SK-N-SH treated with all-trans-retinoic acid at 6 μM for 48 hours (cell line): ENCODE data around the gene CYLD.

Experiments used
- ATAC-seq: fragments of 200-7000 bp; cut with Tn5 transposase; 3 replicates; pipeline ENCODE4 v1.9.1; 2020; ENCODE audit warnings: mild to moderate bottlenecking, moderate library complexity
- ARNTL ChIP-seq: fragments of 450-650 bp; formaldehyde crosslinking; IDR thresholded peaks from 2 replicates; pipeline ENCODE4 v1.5.0; 2020; ENCODE audit warnings: low read depth, mild to moderate bottlenecking, moderate library complexity, borderline replicate concordance
- CSRNP3 ChIP-seq: fragments of 250-450 bp; sonication (Bioruptor Pico); IDR thresholded peaks from 2 replicates; pipeline ENCODE4 v1.5.1; 2021; ENCODE audit warnings: mild to moderate bottlenecking, moderate library complexity
- PATZ1 ChIP-seq: fragments of 250-450 bp; sonication (Bioruptor Pico); IDR thresholded peaks from 2 replicates; pipeline ENCODE4 v1.8.0; 2020; ENCODE audit warnings: mild to moderate bottlenecking, moderate library complexity, borderline replicate concordance
- PPARA ChIP-seq: fragments of 250-450 bp; sonication (Bioruptor Pico); IDR thresholded peaks from 2 replicates; pipeline ENCODE4 v1.5.0; 2020; ENCODE audit warnings: mild to moderate bottlenecking, borderline replicate concordance
- RARB ChIP-seq: fragments of 250-450 bp; sonication (Bioruptor Pico); IDR thresholded peaks from 2 replicates; pipeline ENCODE4 v1.8.0; 2021; ENCODE audit warnings: mild to moderate bottlenecking, moderate library complexity
- SNAI2 ChIP-seq: fragments of 250-450 bp; sonication (Bioruptor Pico); IDR thresholded peaks from 2 replicates; pipeline ENCODE4 v1.5.0; 2020; ENCODE audit warnings: mild to moderate bottlenecking, moderate library complexity
- TCF4 ChIP-seq: fragments of 250-450 bp; sonication (Bioruptor Pico); IDR thresholded peaks from 2 replicates; pipeline ENCODE4 v1.8.0; 2021; ENCODE audit warnings: mild to moderate bottlenecking, moderate library complexity, borderline replicate concordance
- ZC3H10 ChIP-seq: fragments of 250-450 bp; sonication (Bioruptor Pico); IDR thresholded peaks from 2 replicates; pipeline ENCODE4 v1.5.1; 2021; ENCODE audit warnings: mild to moderate bottlenecking, moderate library complexity
- ZFP30 ChIP-seq: fragments of 450-650 bp; formaldehyde crosslinking; IDR thresholded peaks from 2 replicates; pipeline ENCODE4 v1.5.0; 2022; ENCODE audit warnings: mild to moderate bottlenecking, moderate library complexity
- ZNF565 ChIP-seq: fragments of 450-650 bp; formaldehyde crosslinking; conservative IDR thresholded peaks from 2 replicates; pipeline ENCODE4 v1.5.0; 2020; ENCODE audit warnings: low read depth, mild to moderate bottlenecking, moderate library complexity
- ZNF70 ChIP-seq: fragments of 450-650 bp; formaldehyde crosslinking; IDR thresholded peaks from 2 replicates; pipeline ENCODE4 v1.5.0; 2020; ENCODE audit warnings: mild to moderate bottlenecking, moderate library complexity
- ZNF8 ChIP-seq: fragments of 450-650 bp; formaldehyde crosslinking; IDR thresholded peaks from 2 replicates; pipeline ENCODE4 v1.5.0; 2020; ENCODE audit warnings: mild to moderate bottlenecking, moderate library complexity
- TF ChIP-seq, protein P1 (sequence below): fragments of 250-450 bp; sonication (Bioruptor Pico); IDR thresholded peaks from 2 replicates; pipeline ENCODE4 v1.8.0; 2021; ENCODE audit warnings: low read depth, mild to moderate bottlenecking, moderate library complexity, borderline replicate concordance
- TF ChIP-seq, protein P2 (sequence below): fragments of 250-450 bp; sonication (Bioruptor Pico); IDR thresholded peaks from 2 replicates; pipeline ENCODE4 v1.5.1; 2020; ENCODE audit warnings: low read depth, mild to moderate bottlenecking, moderate library complexity

CYLD gene

GRCh38 chr16:50708373-50709060 is 33.4 kb upstream of the CYLD start (continued):
- TF ChIP-seq, protein P1, sequence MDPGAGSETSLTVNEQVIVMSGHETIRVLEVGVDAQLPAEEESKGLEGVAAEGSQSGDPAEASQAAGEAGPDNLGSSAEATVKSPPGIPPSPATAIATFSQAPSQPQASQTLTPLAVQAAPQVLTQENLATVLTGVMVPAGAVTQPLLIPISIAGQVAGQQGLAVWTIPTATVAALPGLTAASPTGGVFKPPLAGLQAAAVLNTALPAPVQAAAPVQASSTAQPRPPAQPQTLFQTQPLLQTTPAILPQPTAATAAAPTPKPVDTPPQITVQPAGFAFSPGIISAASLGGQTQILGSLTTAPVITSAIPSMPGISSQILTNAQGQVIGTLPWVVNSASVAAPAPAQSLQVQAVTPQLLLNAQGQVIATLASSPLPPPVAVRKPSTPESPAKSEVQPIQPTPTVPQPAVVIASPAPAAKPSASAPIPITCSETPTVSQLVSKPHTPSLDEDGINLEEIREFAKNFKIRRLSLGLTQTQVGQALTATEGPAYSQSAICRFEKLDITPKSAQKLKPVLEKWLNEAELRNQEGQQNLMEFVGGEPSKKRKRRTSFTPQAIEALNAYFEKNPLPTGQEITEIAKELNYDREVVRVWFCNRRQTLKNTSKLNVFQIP (CRISPR knock-in tag) = no peak
- TF ChIP-seq ZNF8 (CRISPR knock-in tag) = no peak
- no peak for TF ChIP-seq RARB
- no peak for TF ChIP-seq ZNF70 (CRISPR knock-in tag)

DNA sequence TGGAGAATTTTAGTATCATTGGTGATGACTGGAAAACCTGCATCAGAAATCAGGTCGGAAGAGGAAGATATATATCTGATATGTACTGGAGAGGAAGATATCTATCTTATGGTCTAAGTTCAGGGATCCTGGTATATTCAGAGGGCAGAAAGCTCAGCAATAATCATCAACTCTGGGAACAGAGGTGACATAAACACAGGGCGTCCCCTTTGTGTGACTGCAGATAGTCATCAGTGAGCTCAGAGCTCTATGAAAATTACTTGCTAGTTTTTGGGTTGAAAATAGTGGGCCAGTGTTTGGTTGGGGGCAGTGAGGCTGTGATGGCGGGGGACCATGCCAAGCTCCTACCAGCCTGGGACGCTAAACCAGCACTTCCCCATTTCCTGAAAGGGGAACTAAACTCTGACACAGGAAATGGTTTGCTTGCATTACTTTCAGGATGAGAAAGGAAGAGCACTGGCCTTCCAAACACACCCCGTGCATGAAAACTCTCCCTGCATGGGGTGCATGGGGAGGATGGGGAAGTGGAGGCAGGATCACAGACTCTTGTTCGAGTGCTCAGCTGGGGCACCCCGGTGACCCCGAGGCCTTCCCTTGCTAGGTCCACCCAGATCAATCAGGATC is 32.7 kb upstream of the CYLD start:
- no peak for ATAC-seq
- TF ChIP-seq ZNF8 (CRISPR knock-in tag) (no peak), ZNF70 (CRISPR knock-in tag) (no peak), ARNTL (CRISPR knock-in tag) (no peak), ZFP30 (CRISPR knock-in tag) (no peak), PATZ1 (CRISPR knock-in tag) (no peak), CSRNP3 (CRISPR knock-in tag) (no peak)
- TF ChIP-seq, protein P1 (CRISPR knock-in tag) = no peak
- TF ChIP-seq, protein P2, sequence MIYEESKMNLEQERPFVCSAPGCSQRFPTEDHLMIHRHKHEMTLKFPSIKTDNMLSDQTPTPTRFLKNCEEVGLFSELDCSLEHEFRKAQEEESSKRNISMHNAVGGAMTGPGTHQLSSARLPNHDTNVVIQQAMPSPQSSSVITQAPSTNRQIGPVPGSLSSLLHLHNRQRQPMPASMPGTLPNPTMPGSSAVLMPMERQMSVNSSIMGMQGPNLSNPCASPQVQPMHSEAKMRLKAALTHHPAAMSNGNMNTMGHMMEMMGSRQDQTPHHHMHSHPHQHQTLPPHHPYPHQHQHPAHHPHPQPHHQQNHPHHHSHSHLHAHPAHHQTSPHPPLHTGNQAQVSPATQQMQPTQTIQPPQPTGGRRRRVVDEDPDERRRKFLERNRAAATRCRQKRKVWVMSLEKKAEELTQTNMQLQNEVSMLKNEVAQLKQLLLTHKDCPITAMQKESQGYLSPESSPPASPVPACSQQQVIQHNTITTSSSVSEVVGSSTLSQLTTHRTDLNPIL (CRISPR knock-in tag) = no peak

- ATAC-seq = no peak
Observed at GRCh38 chr16:50709980-50710379, 31.9 kb upstream of the CYLD start.

GRCh38 chr16:50711040-50711439 is 30.8 kb upstream of the CYLD start:
- no peak for ATAC-seq
- TF ChIP-seq ZFP30 (CRISPR knock-in tag) (no peak), TCF4 (CRISPR knock-in tag) (no peak), PPARA (CRISPR knock-in tag) (no peak), SNAI2 (CRISPR knock-in tag) (no peak), ZNF70 (CRISPR knock-in tag) (no peak), ZNF565 (CRISPR knock-in tag) (no peak)
- TF ChIP-seq, protein P1 (CRISPR knock-in tag) = no peak

More at GRCh38 chr16:50709980-50710379, 31.9 kb upstream of the CYLD start:
- no peak for TF ChIP-seq ZC3H10
